Measurements from ENCODE around the gene CYP46A1.

DNA sequence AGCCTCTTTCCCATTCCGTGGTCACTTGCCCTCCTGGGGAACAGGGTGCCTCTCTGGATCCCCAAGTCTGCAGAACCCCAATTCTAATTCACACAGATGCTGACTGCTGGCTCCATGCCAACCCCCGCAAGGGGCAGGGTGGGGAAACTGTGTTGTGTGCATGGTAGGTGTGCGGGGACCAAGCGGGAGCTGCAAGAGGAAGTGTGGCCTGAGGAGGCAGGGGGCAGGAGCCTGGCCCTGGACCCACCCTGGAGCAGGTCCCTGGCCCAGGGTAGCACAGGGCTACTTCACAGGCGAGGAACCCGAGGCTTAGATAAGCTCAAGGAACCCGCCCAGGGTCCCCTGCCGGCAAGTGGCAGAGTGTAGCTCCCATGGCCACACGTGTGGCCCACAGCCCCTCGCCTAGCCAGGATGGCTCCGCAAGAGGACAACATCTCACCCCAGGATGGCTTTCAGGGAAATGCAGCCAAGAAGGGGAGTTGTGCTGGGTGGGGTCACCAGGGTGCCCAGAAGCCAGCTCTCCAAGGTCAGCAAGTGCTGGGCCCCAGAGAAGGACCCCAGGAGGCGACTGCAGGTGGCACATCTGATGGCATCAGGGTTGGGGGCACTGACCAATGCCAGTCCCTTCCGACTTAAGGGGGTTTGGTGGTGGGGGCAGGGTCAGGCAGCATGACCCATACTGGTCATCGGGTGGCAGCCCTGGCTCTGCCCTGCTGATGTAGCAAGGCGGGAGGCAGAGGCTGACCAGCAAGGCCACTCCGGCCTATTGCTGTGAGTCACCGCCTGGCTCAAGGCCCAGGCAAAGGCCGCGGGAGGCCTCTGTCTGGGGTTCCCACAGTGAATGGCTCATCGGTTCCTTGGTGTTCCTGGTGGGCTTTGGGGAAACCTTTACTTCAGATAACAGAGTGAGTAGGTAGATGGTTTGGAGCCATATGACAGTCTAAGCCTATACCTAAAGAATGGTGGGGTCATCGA is 71.8 kb downstream of the CYP46A1 start:
- TF ChIP-seq, protein P1, sequence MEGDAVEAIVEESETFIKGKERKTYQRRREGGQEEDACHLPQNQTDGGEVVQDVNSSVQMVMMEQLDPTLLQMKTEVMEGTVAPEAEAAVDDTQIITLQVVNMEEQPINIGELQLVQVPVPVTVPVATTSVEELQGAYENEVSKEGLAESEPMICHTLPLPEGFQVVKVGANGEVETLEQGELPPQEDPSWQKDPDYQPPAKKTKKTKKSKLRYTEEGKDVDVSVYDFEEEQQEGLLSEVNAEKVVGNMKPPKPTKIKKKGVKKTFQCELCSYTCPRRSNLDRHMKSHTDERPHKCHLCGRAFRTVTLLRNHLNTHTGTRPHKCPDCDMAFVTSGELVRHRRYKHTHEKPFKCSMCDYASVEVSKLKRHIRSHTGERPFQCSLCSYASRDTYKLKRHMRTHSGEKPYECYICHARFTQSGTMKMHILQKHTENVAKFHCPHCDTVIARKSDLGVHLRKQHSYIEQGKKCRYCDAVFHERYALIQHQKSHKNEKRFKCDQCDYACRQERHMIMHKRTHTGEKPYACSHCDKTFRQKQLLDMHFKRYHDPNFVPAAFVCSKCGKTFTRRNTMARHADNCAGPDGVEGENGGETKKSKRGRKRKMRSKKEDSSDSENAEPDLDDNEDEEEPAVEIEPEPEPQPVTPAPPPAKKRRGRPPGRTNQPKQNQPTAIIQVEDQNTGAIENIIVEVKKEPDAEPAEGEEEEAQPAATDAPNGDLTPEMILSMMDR (IDR thresholded peaks at IDR 0.05 in 4 of 5, conservative IDR thresholded peaks at IDR 0.05 in 1 of 5), result no peak
- no peak for TF ChIP-seq POLR2A (IDR thresholded peaks at IDR 0.05)
